GM19463 (cell line): ENCODE measurements around the gene UTP4.

ENCODE experiments used
- ATAC-seq: cut with Tn5 transposase; IDR thresholded peaks from one replicate; pipeline ENCODE4 v1.9.1; 2021; ENCODE audit warnings: mild to moderate bottlenecking, moderate library complexity; ENCODE audit not compliant: unreplicated experiment

The UTP4 gene

GRCh38 chr16:69132424-69133252 is at the start of gene UTP4, which contains the start of gene CHTF8:
UTP4 (plus strand) TSS chr16:69132649; CDS start chr16:69133460, 811 bp downstream.
CHTF8 (minus strand) TSS chr16:69132588; CDS start chr16:69121458, 11,130 bp downstream.
- ATAC-seq = peak; percentile 93

- ATAC-seq = no peak
Measured at GRCh38 chr16:69083306-69083941, 49.0 kb upstream of the UTP4 start.

- ATAC-seq = no peak
Measured at GRCh38 chr16:69084289-69084688, 48.2 kb upstream of the UTP4 start.

GRCh38 chr16:69085032-69085695 is 47.3 kb upstream of the UTP4 start:
- ATAC-seq = no peak

GRCh38 chr16:69087161-69087581 is 45.3 kb upstream of the UTP4 start:
- no peak for ATAC-seq

- ATAC-seq = no peak
Measured at GRCh38 chr16:69088684-69089083, 43.8 kb upstream of the UTP4 start.

- ATAC-seq = no peak
Measured at GRCh38 chr16:69089091-69089910, 43.1 kb upstream of the UTP4 start.

GRCh38 chr16:69093974-69094373 is 38.5 kb upstream of the UTP4 start:
- ATAC-seq = no peak

GRCh38 chr16:69094501-69094900 is 37.9 kb upstream of the UTP4 start:
- ATAC-seq = no peak

GRCh38 chr16:69095193-69095592 is 37.3 kb upstream of the UTP4 start:
- no peak for ATAC-seq

- no peak for ATAC-seq
Measured at GRCh38 chr16:69100071-69100691, 32.3 kb upstream of the UTP4 start.

GRCh38 chr16:69105501-69106361 is 26.7 kb upstream of the UTP4 start, which contains the start of gene HAS3:
HAS3 (plus strand) TSS chr16:69105653; CDS start chr16:69109396, 3,743 bp downstream.
- ATAC-seq = no peak

GRCh38 chr16:69106491-69107315 is 25.7 kb upstream of the UTP4 start:
- ATAC-seq = no peak

GRCh38 chr16:69107316-69107962 is 25.0 kb upstream of the UTP4 start:
- no peak for ATAC-seq

- no peak for ATAC-seq
Measured at GRCh38 chr16:69108064-69108904, 24.2 kb upstream of the UTP4 start.

- no peak for ATAC-seq
Measured at GRCh38 chr16:69108905-69109252, 23.6 kb upstream of the UTP4 start.
